ENCODE measurements around the gene WAS.
"Not testable (repeated sequence)": the region's sequence is repeated elsewhere in the genome, so short reads cannot be mapped to it uniquely, and the experiment has no call there.

The WAS gene

GRCh38 chrX:48689208-48689920 is 5.8 kb downstream of the WAS start:
- no peak for DNase-seq (ENCODE audit: insufficient read length)
- FAIRE-seq, result no peak
- TF ChIP-seq POLR2AphosphoS5 (IDR thresholded peaks at IDR 0.05; ENCODE audit: low read depth, low read length) (no peak), TAF1 (IDR thresholded peaks at IDR 0.05; ENCODE audit: borderline replicate concordance, low read depth, low read length) (no peak), POLR2A (IDR thresholded peaks at IDR 0.05; ENCODE audit: low read depth, low read length) (no peak)

GRCh38 chrX:48691746-48692145 is 8.1 kb downstream of the WAS start:
- FAIRE-seq; DNase-seq (ENCODE audit: insufficient read length): not testable (repeated sequence)

GRCh38 chrX:48694776-48695533 is 11.4 kb downstream of the WAS start:
- no peak for FAIRE-seq
- TF ChIP-seq POLR2AphosphoS5 (IDR thresholded peaks at IDR 0.05; ENCODE audit: low read depth, low read length) (no peak), TAF1 (IDR thresholded peaks at IDR 0.05; ENCODE audit: borderline replicate concordance, low read depth, low read length) (no peak), POLR2A (IDR thresholded peaks at IDR 0.05; ENCODE audit: low read depth, low read length) (no peak)
- no peak for DNase-seq (ENCODE audit: insufficient read length)

- DNase-seq (ENCODE audit: insufficient read length) (no peak), FAIRE-seq (peak; percentile 38)
- TF ChIP-seq POLR2AphosphoS5 (IDR thresholded peaks at IDR 0.05; ENCODE audit: low read depth, low read length) (no peak), POLR2A (IDR thresholded peaks at IDR 0.05; ENCODE audit: low read depth, low read length) (no peak), TAF1 (IDR thresholded peaks at IDR 0.05; ENCODE audit: borderline replicate concordance, low read depth, low read length) (no peak)
These were observed 11.9 kb downstream of the WAS start for GRCh38 chrX:48695534-48695896.

- DNase-seq (ENCODE audit: insufficient read length), result no peak
- FAIRE-seq, result no peak
- no peak for TF ChIP-seq POLR2A (IDR thresholded peaks at IDR 0.05; ENCODE audit: low read depth, low read length)
- no peak for TF ChIP-seq TAF1 (IDR thresholded peaks at IDR 0.05; ENCODE audit: borderline replicate concordance, low read depth, low read length)
- TF ChIP-seq POLR2AphosphoS5 (IDR thresholded peaks at IDR 0.05; ENCODE audit: low read depth, low read length), result 0 out of 2 replicates have a peak, but pooled peaks have one; percentile 7
These were observed 12.3 kb downstream of the WAS start for GRCh38 chrX:48695925-48696300.

GRCh38 chrX:48696301-48696908 is 12.8 kb downstream of the WAS start, which contains the start of gene SUV39H1:
Gene SUV39H1, plus strand, starts transcription at chrX:48696734. Its CDS starts 51 bp downstream, at chrX:48696785.
- TF ChIP-seq TAF1 (IDR thresholded peaks at IDR 0.05; ENCODE audit: borderline replicate concordance, low read depth, low read length) (peak; percentile 59), POLR2A (IDR thresholded peaks at IDR 0.05; ENCODE audit: low read depth, low read length) (peak; percentile 66; the same call in 1 of the 2 replicates), POLR2AphosphoS5 (IDR thresholded peaks at IDR 0.05; ENCODE audit: low read depth, low read length) (0 out of 2 replicates have a peak, but pooled peaks have one; percentile 58)
- DNase-seq (ENCODE audit: insufficient read length), result peak; percentile 92
- peak; percentile 84 for FAIRE-seq

GRCh38 chrX:48696909-48697727 is 13.5 kb downstream of the WAS start:
- DNase-seq (ENCODE audit: insufficient read length), result peak; percentile 49
- TF ChIP-seq TAF1 (IDR thresholded peaks at IDR 0.05; ENCODE audit: borderline replicate concordance, low read depth, low read length), result no peak; the same call in 1 of the 2 replicates
- TF ChIP-seq POLR2A (IDR thresholded peaks at IDR 0.05; ENCODE audit: low read depth, low read length), result no peak
- no peak for TF ChIP-seq POLR2AphosphoS5 (IDR thresholded peaks at IDR 0.05; ENCODE audit: low read depth, low read length)
- FAIRE-seq, result no peak

GRCh38 chrX:48698306-48698705 is 14.7 kb downstream of the WAS start:
- DNase-seq (ENCODE audit: insufficient read length) (no peak), FAIRE-seq (no peak)
- no peak for TF ChIP-seq POLR2A (IDR thresholded peaks at IDR 0.05; ENCODE audit: low read depth, low read length)
- TF ChIP-seq POLR2AphosphoS5 (IDR thresholded peaks at IDR 0.05; ENCODE audit: low read depth, low read length), result no peak
- TF ChIP-seq TAF1 (IDR thresholded peaks at IDR 0.05; ENCODE audit: borderline replicate concordance, low read depth, low read length), result no peak

GRCh38 chrX:48700246-48700645 is 16.6 kb downstream of the WAS start:
- no peak for TF ChIP-seq POLR2AphosphoS5 (IDR thresholded peaks at IDR 0.05; ENCODE audit: low read depth, low read length)
- no peak for TF ChIP-seq TAF1 (IDR thresholded peaks at IDR 0.05; ENCODE audit: borderline replicate concordance, low read depth, low read length)
- no peak for TF ChIP-seq POLR2A (IDR thresholded peaks at IDR 0.05; ENCODE audit: low read depth, low read length)
- no peak for FAIRE-seq

GRCh38 chrX:48700951-48701653 is 17.5 kb downstream of the WAS start:
- TF ChIP-seq TAF1 (IDR thresholded peaks at IDR 0.05; ENCODE audit: borderline replicate concordance, low read depth, low read length) (no peak), POLR2AphosphoS5 (IDR thresholded peaks at IDR 0.05; ENCODE audit: low read depth, low read length) (no peak), POLR2A (IDR thresholded peaks at IDR 0.05; ENCODE audit: low read depth, low read length) (no peak)
- no peak for FAIRE-seq
- no peak for DNase-seq (ENCODE audit: insufficient read length)

More at GRCh38 chrX:48700246-48700645, 16.6 kb downstream of the WAS start:
- DNase-seq (ENCODE audit: insufficient read length), result no peak
